Activated CD8-positive, alpha-beta T cell treated with anti-CD3 and anti-CD28 coated beads, Interleukin-2, amount 10 ng/mL, durations not matched to agents 7 days and 5 days (primary cell): Measurements from ENCODE around the gene NCOA3. TPM values are rescaled to one million over a fixed set of nuclear protein-coding genes. Genes with fewer than 3 reads are reported as not detected.
"Not testable (repeated sequence)": the region's sequence is repeated elsewhere in the genome, so short reads cannot be mapped to it uniquely, and the experiment has no call there.

Source experiments
- ATAC-seq: fragments of 150-1000 bp; cut with Tn5 transposase; one replicate; pipeline ENCODE4 v1.10.0; 2021; ENCODE audit warnings: moderate library complexity
- CTCF ChIA-PET: fragments of 350-600 bp; sonication (Branson Sonifier 250); formaldehyde crosslinking; loops from one replicate; lab custom pipeline; 2021; ENCODE audit warnings: antibody characterized with exemption; lab: Charles Lee
- POLR2A ChIA-PET: fragments of 350-600 bp; sonication (Branson Sonifier 250); formaldehyde crosslinking; loops from one replicate; lab custom pipeline; 2021; ENCODE audit warnings: antibody characterized with exemption; lab: Charles Lee
- DNase-seq: peaks from one replicate; pipeline ENCODE4 v3.0.0-alpha.2; 2020
- H3K27ac Mint-ChIP-seq: one replicate; pipeline ENCODE4 v1.8.0; 2021; ENCODE audit warnings: mild to moderate bottlenecking, mixed read lengths
- H3K27me3 Mint-ChIP-seq: one replicate; pipeline ENCODE4 v1.8.0; 2021; ENCODE audit warnings: low read depth, mixed read lengths
- H3K36me3 Mint-ChIP-seq: one replicate; pipeline ENCODE4 v1.8.0; 2021; ENCODE audit warnings: low read depth, mixed read lengths
- H3K4me1 Mint-ChIP-seq: one replicate; pipeline ENCODE4 v1.8.0; 2021; ENCODE audit warnings: low read depth, mixed read lengths
- H3K4me3 Mint-ChIP-seq: one replicate; pipeline ENCODE4 v1.8.0; 2021; ENCODE audit warnings: mild to moderate bottlenecking, mixed read lengths
- H3K9me3 Mint-ChIP-seq: one replicate; pipeline ENCODE4 v1.8.0; 2022; ENCODE audit warnings: mixed read lengths; ENCODE audit not compliant: insufficient read depth
- total RNA-seq, 2 experiments: library from RNA; stranded (reverse); gene quantifications; one replicate each; pipeline ENCODE4 v1.2.3, GENCODE V29; 2021

NCOA3 gene
- total RNA-seq, 2 experiments from 2014 or later: 57.4 to 60.1 TPM

DNA sequence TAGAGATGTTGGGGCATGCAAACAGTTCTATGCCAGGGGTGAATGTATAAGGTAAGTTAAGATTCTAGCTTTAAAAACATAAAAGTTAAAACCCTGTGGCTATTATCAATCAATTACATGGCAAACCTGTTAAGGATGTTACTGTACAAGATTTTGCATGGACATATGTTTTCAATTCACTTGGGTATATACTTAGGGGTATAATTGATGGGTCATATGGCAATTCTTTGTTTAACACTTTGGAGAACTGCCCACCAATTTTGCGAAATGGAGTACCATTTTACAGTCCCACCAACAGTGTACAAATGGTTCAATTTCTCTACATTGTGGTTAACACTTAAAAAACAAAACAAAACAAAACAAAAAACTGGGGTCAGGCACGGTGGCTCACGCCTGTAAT is 9.4 kb upstream of the NCOA3 start:
- ATAC-seq: no peak
- Mint-ChIP-seq H3K4me1 (peaks cover 58% of the 10 kb centered on the region), H3K36me3 (peaks cover 4% of the 10 kb centered on the region), H3K27ac (no peak overlapping the region), H3K4me3 (no peak overlapping the region), H3K9me3 (no peaks in the 10 kb centered on the region), H3K27me3 (no peaks in the 10 kb centered on the region)
- ChIA-PET POLR2A (interaction anchor here (0.6 to 2.3 kb wide), 2 partner anchors 10 to 296 kb away, joined by 3 to 11 read pairs; partner anchors contain the start of gene NCOA3), CTCF (interaction anchor here (2.1 kb wide), 1 partner anchor 10 kb away, joined by 26 read pairs; the partner anchor contains the start of gene NCOA3)
- no peak for DNase-seq

- Mint-ChIP-seq H3K36me3 (peaks cover 4% of the 10 kb centered on the region), H3K27ac (peak overlapping the region; percentile 76), H3K27me3 (no peaks in the 10 kb centered on the region), H3K4me3 (peak overlapping the region; percentile 44), H3K4me1 (peaks cover 51% of the 10 kb centered on the region), H3K9me3 (no peaks in the 10 kb centered on the region)
- DNase-seq: peak; percentile 68
- ATAC-seq: peak; percentile 71
- ChIA-PET POLR2A (interaction anchor here (1.2 to 1.6 kb wide), 3 partner anchors 9 to 137 kb away, joined by 4 to 26 read pairs (median 4); partner anchors contain the start of genes NCOA3 and ZMYND8), CTCF (interaction anchor here (0.8 to 2.1 kb wide), 8 partner anchors 9 to 288 kb away, joined by 3 to 26 read pairs (median 4); partner anchors contain the start of gene NCOA3)
These were observed 8.3 kb upstream of the NCOA3 start for GRCh38 chr20:47493175-47493962.

DNA sequence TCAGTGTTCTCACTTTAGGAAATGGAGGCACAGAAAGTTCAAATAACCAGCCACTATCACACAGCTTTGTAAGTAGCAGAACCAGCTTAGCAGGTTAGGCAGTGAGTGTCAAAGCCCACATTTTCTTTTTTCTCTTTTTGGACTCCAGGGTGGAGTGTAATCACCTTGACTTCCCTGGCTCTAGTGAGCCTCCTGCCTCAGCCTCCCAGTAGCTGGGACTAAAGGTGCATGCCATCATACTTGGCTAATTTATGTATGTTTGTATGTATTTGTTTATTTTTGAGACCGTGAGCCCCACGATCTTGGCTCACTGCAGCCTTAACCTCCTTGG is 7.8 kb upstream of the NCOA3 start:
- Mint-ChIP-seq H3K4me3 (no peak overlapping the region), H3K4me1 (peaks cover 49% of the 10 kb centered on the region), H3K27ac (peak overlapping the region; percentile 76), H3K36me3 (peaks cover 4% of the 10 kb centered on the region), H3K27me3 (no peaks in the 10 kb centered on the region), H3K9me3 (no peaks in the 10 kb centered on the region)
- POLR2A ChIA-PET: interaction anchor here (1.2 to 1.6 kb wide), 2 partner anchors 8 to 137 kb away, joined by 4 to 26 read pairs; partner anchors contain the start of genes NCOA3 and ZMYND8
- CTCF ChIA-PET: interaction anchor here (1.1 to 2.1 kb wide), 5 partner anchors 8 to 127 kb away, joined by 3 to 26 read pairs (median 8); partner anchors contain the start of gene NCOA3
- no peak for DNase-seq
- no peak for ATAC-seq

DNA sequence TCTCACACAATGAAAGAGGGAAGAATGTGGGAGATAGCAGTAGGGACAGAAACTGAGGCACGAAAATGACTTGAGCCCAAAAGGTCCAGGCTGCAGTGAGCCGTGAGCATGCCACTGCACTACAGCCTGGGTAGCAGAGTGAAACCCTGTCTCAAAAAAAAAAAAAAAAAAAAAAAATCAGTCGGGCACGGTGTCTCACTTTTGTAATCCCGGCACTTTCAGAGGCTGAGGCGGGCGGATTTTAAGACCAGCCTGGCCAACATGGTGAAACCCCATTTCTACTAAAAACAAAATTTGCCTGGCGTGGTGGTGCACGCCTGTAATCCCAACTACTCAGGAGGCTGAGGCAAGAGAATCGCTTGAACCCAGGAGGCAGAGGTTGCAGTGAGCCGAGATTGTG is 7.1 kb upstream of the NCOA3 start:
- DNase-seq, CTCF ChIA-PET, H3K27me3 Mint-ChIP-seq, POLR2A ChIA-PET, H3K27ac Mint-ChIP-seq, H3K9me3 Mint-ChIP-seq, ATAC-seq, H3K36me3 Mint-ChIP-seq, H3K4me3 Mint-ChIP-seq: not testable (repeated sequence)
- peaks cover 46% of the 10 kb centered on the region for H3K4me1 Mint-ChIP-seq

GRCh38 chr20:47496118-47496517 is 5.6 kb upstream of the NCOA3 start:
- DNase-seq (no peak), ATAC-seq (no peak)
- ChIA-PET CTCF (no interaction called here), POLR2A (no interaction called here)
- H3K36me3 Mint-ChIP-seq: no peaks in the 10 kb centered on the region
- no peak overlapping the region for H3K27ac Mint-ChIP-seq
- no peaks in the 10 kb centered on the region for H3K9me3 Mint-ChIP-seq
- no peak overlapping the region for H3K4me3 Mint-ChIP-seq
- H3K4me1 Mint-ChIP-seq: peaks cover 48% of the 10 kb centered on the region
- H3K27me3 Mint-ChIP-seq: no peaks in the 10 kb centered on the region

DNA sequence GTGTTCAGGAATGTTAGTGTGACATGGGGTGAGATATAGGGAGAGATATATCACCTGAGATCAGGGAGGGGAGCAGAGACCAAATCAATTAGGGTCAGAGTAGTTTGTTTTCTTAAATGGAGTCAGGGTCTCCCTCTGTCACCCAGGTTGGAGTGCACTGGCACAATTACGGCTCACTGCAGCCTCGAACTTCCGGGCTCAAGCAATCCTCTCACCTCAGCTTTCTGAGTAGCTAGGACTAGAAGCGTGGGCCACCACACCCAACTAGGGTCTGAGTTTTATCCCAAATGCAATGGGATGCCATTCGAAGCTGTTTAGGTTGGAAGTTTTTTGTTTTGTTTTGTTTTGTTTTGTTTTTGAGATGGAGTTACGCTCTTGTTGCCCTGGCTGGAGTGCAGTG is 3.1 kb upstream of the NCOA3 start:
- H3K4me1 Mint-ChIP-seq: peaks cover 36% of the 10 kb centered on the region
- peaks cover 10% of the 10 kb centered on the region for H3K36me3 Mint-ChIP-seq
- H3K4me3 Mint-ChIP-seq: no peak overlapping the region
- no peak for ATAC-seq
- ChIA-PET CTCF (interaction anchor here (1.2 kb wide), 1 partner anchor 11 kb away, joined by 3 read pairs; no protein-coding TSS in a partner anchor), POLR2A (no interaction called here)
- H3K27me3 Mint-ChIP-seq: no peaks in the 10 kb centered on the region
- no peaks in the 10 kb centered on the region for H3K9me3 Mint-ChIP-seq
- DNase-seq: no peak
- peak overlapping the region; percentile 17 for H3K27ac Mint-ChIP-seq

GRCh38 chr20:47499053-47499452 is 2.6 kb upstream of the NCOA3 start:
- Mint-ChIP-seq H3K4me1 (peaks cover 35% of the 10 kb centered on the region), H3K27me3 (no peaks in the 10 kb centered on the region), H3K9me3 (no peaks in the 10 kb centered on the region), H3K27ac (no peak overlapping the region), H3K36me3 (peaks cover 12% of the 10 kb centered on the region), H3K4me3 (no peak overlapping the region)
- ChIA-PET CTCF (interaction anchor here (1.2 kb wide), 1 partner anchor 12 kb away, joined by 3 read pairs; no protein-coding TSS in a partner anchor), POLR2A (interaction anchor here (0.8 kb wide), 1 partner anchor 46 kb away, joined by 3 read pairs; no protein-coding TSS in a partner anchor)
- DNase-seq (no peak), ATAC-seq (no peak)

GRCh38 chr20:47500082-47500481 is 1.6 kb upstream of the NCOA3 start:
- CTCF ChIA-PET: not testable (repeated sequence)

DNA sequence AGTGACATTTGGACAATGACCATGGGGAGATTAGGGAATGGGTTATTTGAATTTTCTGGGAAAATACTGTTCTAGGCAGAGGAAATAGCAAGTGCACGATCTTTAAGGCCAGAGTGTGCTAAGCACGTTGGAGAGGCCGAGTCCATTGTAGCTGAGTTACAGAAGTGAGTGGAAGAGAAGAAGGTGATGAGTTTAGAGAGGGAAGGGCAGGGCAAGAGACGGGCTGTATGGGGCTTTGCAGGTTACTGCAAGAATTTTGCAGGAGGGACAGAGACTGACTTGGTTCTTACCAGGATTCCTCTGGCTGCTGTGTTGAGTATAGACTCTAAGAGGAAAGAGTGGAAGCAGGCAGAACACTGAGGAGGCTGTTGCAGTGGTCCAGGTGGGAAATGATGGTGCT is 1.1 kb upstream of the NCOA3 start:
- H3K4me1 Mint-ChIP-seq: peaks cover 37% of the 10 kb centered on the region
- ChIA-PET CTCF (interaction anchor here (0.9 to 4.0 kb wide), 6 partner anchors 7 to 227 kb away, joined by 3 to 33 read pairs (median 19); no protein-coding TSS in a partner anchor), POLR2A (interaction anchor here (2.4 to 3.9 kb wide), 5 partner anchors 9 to 144 kb away, joined by 11 to 81 read pairs (median 23); partner anchors contain the start of gene ZMYND8)

More at GRCh38 chr20:47500082-47500481, 1.6 kb upstream of the NCOA3 start:
- not testable (repeated sequence) for H3K27me3 Mint-ChIP-seq, H3K9me3 Mint-ChIP-seq, DNase-seq, ATAC-seq
- H3K4me1 Mint-ChIP-seq: peaks cover 34% of the 10 kb centered on the region
- peaks cover 14% of the 10 kb centered on the region for H3K36me3 Mint-ChIP-seq
- POLR2A ChIA-PET: interaction anchor here (0.8 to 3.9 kb wide), 2 partner anchors 12 to 47 kb away, joined by 3 to 81 read pairs; no protein-coding TSS in a partner anchor
- peak overlapping the region; percentile 96 for H3K27ac Mint-ChIP-seq
- H3K4me3 Mint-ChIP-seq: peak overlapping the region; percentile 96

GRCh38 chr20:47501116-47501481 is 588 bp upstream of the NCOA3 start:
- Mint-ChIP-seq H3K27ac (peak overlapping the region; percentile 96), H3K4me1 (peaks cover 38% of the 10 kb centered on the region), H3K27me3 (no peaks in the 10 kb centered on the region), H3K9me3 (no peaks in the 10 kb centered on the region), H3K4me3 (peak overlapping the region; percentile 96), H3K36me3 (peaks cover 19% of the 10 kb centered on the region)
- ChIA-PET POLR2A (interaction anchor here (0.5 to 3.9 kb wide), 12 partner anchors 8 to 1129 kb away, joined by 3 to 81 read pairs (median 10); partner anchors contain the start of gene ZMYND8), CTCF (interaction anchor here (0.9 to 4.0 kb wide), 10 partner anchors 8 to 228 kb away, joined by 3 to 33 read pairs (median 8); no protein-coding TSS in a partner anchor)
- ATAC-seq (peak; percentile 11), DNase-seq (no peak)

More for the DNA sequence above, 1.1 kb upstream of the NCOA3 start:
- no peak for DNase-seq
- Mint-ChIP-seq H3K9me3 (no peaks in the 10 kb centered on the region), H3K4me3 (peak overlapping the region; percentile 96), H3K27ac (peak overlapping the region; percentile 96), H3K36me3 (peaks cover 19% of the 10 kb centered on the region), H3K27me3 (no peaks in the 10 kb centered on the region)
- ATAC-seq: no peak
